ENCODE results near the gene BSG.
A peak's percentile ranks its signal among the peaks of the same experiment; 100 is the strongest.

The BSG gene

DNA sequence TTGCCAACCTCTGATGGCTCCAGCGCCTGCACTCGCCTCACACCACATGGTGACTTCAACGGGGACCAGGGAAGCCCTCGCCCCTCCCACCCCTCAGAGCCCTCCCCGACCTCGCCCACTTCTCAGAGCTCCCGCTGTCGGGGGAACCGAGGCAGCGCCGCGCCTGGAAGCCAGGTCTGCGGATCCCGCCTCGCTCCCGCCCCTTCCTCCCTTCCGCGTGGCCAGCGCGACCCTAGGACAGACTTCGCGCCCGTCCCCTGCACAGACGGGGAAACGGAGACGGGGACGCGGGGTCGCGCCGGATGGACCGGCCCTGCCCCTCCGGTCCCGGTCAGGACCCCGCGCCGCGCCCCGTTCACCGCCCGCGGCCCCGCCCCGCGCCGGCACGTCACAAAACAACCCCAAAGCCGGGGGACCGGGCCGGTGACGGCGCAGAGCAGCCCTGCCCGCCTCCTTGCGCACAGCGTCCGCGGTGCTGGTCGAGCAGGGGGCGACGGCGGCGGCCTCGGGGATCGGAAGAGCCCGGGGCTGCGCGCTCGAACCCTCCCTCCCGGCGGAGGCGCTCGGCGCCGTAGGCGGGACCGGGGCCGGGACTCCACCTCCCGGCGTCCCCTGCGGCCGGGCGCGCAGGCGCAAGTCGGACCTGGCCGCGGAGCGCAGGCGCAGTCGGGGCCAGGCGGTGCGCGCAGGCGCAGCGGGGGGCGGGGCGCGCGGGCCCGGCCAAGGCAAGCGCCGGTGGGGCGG is 41.2 kb upstream of the BSG start:
- peak overlapping the region; percentile 88 for H3K4me3 ChIP-seq (ENCODE audit: low read length)
- TF ChIP-seq CTCF (conservative IDR thresholded peaks at IDR 0.05; ENCODE audit: low read length): peak; percentile 10; the same call in 1 of the 2 replicates
- peak; percentile 71 for DNase-seq (ENCODE audit: low read depth)

GRCh38 chr19:531753-532560 is 40.4 kb upstream of the BSG start, which contains the start of gene CDC34:
TSS of gene CDC34 (plus strand) at chr19:531760. CDS start at chr19:531932, 172 bp downstream.
- no peak for DNase-seq (ENCODE audit: low read depth)
- TF ChIP-seq CTCF (conservative IDR thresholded peaks at IDR 0.05; ENCODE audit: low read length): no peak

DNA sequence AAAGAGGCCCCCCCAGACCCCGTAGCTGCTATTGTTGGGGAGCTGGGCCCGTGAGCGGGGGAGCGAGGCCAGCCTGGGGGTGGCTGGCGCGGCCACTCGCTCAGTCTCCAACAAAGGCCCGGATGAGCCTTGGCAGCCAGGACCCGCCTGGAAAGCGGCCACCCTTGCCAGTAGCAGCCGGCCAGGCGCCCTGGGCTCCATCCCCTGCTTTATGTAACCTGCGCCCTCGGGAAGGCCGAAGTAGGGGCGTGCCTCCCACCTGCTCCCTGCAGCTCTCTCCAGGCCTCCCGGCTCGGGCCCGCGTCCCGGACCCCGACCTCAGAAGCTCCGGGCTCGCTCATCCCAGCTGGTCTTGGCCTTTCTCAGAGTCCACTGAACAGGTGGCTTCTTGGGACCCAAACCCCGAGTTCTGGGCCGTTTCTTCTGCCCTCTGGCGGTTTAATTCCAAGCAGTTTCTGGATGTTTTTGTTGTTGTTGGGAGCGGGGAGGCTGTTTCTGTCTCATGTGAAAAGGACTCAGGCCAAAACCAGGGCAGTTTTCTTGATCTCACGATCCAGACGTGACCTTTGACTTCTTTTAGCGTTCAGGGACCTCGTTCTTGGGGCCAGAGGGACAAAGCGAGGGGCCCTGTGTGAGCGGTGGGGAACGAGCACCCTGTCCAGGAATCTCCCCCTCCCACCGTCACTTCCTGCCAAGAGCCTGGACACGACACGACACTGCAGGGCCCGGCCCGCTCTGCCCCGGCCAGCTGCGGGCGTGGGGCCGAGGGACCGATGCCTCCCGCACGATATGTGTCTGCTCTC is 39.6 kb upstream of the BSG start:
- TF ChIP-seq CTCF (conservative IDR thresholded peaks at IDR 0.05; ENCODE audit: low read length): peak; percentile 63
- DNase-seq (ENCODE audit: low read depth): peak; percentile 64
- H3K4me3 ChIP-seq (ENCODE audit: low read length): peak overlapping the region; percentile 88

More at GRCh38 chr19:531753-532560, 40.4 kb upstream of the BSG start, which contains the start of gene CDC34:
- H3K4me3 ChIP-seq (ENCODE audit: low read length): peak within 1 kb of the TSS; percentile 88

DNA sequence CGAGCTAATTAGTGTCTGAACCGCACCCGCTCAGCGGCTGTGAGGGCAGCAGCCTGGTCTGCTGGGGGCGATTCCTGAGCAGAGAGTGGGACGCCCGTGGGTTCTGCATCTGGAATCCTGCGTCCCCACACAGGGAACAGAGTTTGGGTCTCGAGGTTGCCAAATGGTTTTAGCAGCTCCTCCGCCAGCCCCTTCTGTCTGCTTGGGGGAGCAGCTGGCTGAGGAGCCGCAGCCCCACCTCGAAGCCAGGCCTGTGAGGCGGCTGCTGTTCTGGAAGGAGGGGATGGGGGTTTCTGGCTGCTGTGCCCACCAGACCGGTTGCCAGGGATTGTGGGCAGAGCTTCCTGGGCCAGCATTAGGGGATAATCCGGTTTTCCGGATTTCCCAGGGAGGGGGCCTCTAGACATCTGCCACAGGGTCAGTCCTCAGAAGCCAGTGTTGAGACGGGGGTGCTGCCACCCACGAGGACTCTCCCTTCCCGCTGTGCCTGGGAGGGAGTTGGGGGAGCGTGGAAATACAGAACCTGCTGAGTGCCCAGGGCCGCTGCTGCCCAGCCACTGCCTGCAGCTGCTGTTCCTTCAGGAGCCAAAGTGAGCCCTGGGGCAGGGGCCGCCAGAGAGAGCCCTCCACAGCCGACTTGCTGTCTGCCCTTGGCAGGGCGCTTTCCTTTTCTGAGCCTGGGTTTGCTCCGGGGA is 38.9 kb upstream of the BSG start:
- TF ChIP-seq CTCF (conservative IDR thresholded peaks at IDR 0.05; ENCODE audit: low read length): no peak
- H3K4me3 ChIP-seq (ENCODE audit: low read length): peak overlapping the region; percentile 88
- DNase-seq (ENCODE audit: low read depth): no peak

DNA sequence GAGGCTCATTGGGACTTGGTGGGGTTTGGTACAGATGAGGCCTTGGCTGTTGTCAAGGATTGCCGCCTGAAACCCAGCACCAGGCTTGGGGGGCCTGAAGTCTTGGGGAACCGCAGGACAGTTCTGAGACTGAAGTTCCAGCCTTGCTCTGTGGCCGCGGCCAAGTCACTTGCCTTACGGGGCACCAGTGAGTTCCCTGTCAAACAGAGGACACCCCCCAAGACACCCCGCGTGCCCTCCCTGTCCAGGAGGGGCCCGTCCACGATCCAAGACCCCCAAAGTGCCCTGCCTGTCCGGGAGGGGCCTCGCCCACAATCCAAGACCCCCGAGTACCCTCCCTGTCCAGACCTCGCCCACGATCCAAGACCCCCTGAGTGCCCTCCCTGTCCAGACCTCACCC is 38.3 kb upstream of the BSG start:
- no peak for DNase-seq (ENCODE audit: low read depth)
- H3K4me3 ChIP-seq (ENCODE audit: low read length): peak overlapping the region; percentile 88

More for the DNA sequence above, 38.3 kb upstream of the BSG start:
- no peak for TF ChIP-seq CTCF (conservative IDR thresholded peaks at IDR 0.05; ENCODE audit: low read length)

Data from AG10803 (cell line).